ENCODE data around the gene GNPTG.

GNPTG gene

DNA sequence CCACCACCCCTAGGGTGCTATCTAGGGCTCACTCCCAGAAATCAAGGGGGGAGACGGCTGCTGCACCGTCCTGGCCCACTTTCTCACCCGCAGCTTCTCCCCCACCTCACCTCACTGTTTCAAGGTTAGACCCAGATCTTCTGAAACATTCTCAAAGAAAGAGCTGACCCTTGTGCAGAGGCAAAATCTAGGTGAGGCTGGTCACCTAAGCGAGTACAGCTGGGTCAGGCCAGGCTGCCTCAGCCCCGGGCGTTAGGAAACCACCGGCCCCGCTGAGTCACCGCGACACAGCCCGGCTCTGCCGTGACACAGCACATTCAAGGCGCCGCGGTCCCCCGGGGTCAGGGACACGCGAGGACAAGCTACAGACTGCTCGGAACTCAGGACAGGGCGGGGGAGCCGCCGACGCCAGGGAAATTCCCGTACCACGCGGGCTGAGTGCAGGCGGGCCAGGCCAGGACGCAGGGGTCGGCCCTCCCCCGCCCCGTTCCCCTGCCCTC lies 27.1 kb downstream of the GNPTG start:
- Mint-ChIP-seq H3K27me3 (no peaks in the 10 kb centered on the region), H3K9me3 (no peaks in the 10 kb centered on the region), H3K4me3 (peak overlapping the region; percentile 79), H3K36me3 (peaks cover 50% of the 10 kb centered on the region), H3K4me1 (peaks cover 25% of the 10 kb centered on the region), H3K27ac (peak overlapping the region; percentile 89)
- ATAC-seq, result peak; percentile 83

DNA sequence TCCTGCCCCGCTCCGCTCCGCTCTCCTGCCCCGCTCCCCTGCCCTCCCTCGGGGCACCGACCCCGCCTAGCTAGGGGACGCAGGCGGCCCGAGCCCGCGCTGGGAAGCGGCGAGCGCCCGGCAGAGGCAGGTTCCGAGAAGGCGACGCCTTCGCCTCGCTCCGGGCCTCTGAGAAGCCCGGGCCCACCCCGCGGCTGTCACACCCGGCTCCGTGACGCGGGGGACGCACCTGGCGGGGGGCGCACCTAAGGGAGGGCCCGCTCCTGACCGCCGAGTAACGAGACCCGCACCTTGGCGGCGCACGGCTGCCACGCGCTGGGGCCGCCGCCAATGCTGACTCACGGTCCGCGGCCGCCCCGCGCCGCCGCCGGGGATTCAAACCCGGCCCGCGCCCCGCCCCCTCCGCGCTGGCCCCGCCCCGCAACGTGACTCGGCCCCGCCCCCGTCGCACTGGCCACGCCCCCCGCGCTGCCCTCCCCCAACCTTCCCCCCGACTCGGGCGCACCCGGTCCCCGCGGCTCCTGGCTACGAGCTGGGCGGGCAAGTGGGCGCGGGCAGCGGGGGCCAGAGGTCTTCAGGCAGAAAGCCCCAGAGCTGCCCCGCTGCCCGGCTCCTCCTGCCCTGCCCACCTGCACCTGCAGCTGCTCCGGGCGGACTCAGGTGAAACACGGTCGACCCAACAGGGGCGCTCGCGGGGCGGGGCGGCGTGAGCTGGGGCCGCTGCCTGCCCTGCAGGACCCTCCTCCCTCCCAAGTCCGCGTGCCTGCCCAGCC lies 27.8 kb downstream of the GNPTG start:
- peak overlapping the region; percentile 89 for H3K27ac Mint-ChIP-seq
- H3K36me3 Mint-ChIP-seq, result peaks cover 51% of the 10 kb centered on the region
- no peaks in the 10 kb centered on the region for H3K9me3 Mint-ChIP-seq
- ATAC-seq, result peak; percentile 81
- peak overlapping the region; percentile 81 for H3K4me3 Mint-ChIP-seq
- no peaks in the 10 kb centered on the region for H3K27me3 Mint-ChIP-seq
- H3K4me1 Mint-ChIP-seq, result peaks cover 25% of the 10 kb centered on the region

DNA sequence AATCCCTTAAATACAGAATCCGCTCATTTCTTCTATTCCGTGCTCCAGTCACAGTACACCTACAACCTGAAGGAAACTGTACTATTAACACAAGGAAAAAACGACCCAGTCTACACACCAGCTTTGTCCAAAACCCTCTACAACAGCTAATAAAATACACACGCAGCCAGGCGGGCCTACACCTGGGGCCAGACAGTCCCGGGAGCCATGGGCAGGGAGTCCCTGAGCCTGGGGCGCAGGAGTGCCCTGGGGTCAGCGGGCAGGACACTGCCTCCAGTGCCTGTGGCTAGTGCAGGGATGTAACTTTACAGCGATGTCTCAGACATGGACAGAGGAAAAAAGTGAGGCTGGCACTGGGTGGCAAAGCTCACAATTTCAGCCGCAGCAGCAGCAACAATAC lies 28.5 kb downstream of the GNPTG start:
- Mint-ChIP-seq H3K4me3 (peak overlapping the region; percentile 81), H3K9me3 (no peaks in the 10 kb centered on the region), H3K27ac (peak overlapping the region; percentile 65), H3K27me3 (no peaks in the 10 kb centered on the region), H3K4me1 (peaks cover 25% of the 10 kb centered on the region), H3K36me3 (peaks cover 58% of the 10 kb centered on the region)
- no peak for ATAC-seq

DNA sequence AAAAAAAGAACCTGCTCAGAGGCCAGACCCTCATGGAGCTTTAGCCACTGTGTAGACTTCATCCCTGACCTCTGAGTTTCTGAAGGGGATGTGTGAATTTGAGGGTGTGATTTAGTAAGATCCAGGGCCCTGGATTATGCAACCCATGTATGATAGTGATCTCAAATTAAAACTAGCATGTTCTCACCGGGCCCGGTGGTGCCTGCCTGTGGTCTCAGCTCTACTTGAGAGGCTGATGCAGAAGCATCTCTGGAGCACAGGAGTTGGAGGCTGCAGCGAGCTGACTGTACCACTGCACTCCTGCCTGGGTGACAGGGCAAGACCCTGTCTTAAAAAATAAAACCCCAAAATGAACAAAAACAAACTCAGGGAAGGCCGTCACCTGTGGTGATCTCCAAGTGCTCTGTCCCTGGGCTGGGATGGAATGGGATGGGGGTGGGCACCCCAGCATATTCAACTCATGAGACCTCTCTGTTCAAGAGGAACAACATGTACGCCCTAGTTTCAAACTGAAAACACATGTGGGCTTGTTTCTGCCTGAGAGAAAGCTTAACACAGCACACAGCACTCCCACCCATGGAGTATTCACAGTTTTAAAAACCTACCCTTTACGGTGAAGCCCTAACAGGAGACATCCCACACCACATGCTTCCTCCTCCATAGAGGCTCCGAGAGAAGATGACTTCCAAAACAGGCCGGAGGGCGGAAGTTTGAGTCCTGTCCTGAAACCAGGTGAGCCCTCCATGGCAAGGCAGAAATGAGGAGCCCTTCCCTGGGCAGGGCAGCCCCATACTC lies 30.1 kb downstream of the GNPTG start:
- peaks cover 25% of the 10 kb centered on the region for H3K4me1 Mint-ChIP-seq
- peaks cover 52% of the 10 kb centered on the region for H3K36me3 Mint-ChIP-seq
- H3K4me3 Mint-ChIP-seq, result no peak overlapping the region
- no peak overlapping the region for H3K27ac Mint-ChIP-seq
- ATAC-seq, result no peak
- H3K9me3 Mint-ChIP-seq, result no peaks in the 10 kb centered on the region
- H3K27me3 Mint-ChIP-seq, result no peaks in the 10 kb centered on the region

DNA sequence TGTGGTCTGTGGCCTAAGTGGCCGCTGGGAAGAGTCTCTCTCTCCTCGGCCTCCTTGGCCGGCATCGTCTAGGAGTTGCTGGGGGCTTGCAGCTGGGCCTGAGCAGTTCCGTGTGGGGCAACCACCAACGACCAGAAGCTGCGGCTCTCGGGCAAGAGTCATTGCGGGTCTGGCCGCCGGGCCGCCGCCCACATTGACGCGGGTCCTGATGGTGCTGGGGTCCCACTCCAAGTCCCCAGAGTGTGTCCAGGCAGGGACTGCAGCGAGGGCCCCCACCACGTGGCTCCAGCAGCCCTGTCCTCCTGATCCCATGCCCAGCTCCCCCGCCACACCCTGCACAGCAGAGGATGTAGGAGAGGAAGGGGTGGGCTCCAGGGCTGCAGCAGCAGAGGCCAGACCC lies 31.8 kb downstream of the GNPTG start:
- Mint-ChIP-seq H3K9me3 (no peaks in the 10 kb centered on the region), H3K27me3 (no peaks in the 10 kb centered on the region), H3K4me3 (no peak overlapping the region), H3K27ac (no peak overlapping the region), H3K4me1 (peaks cover 12% of the 10 kb centered on the region), H3K36me3 (peaks cover 45% of the 10 kb centered on the region)
- ATAC-seq, result no peak

DNA sequence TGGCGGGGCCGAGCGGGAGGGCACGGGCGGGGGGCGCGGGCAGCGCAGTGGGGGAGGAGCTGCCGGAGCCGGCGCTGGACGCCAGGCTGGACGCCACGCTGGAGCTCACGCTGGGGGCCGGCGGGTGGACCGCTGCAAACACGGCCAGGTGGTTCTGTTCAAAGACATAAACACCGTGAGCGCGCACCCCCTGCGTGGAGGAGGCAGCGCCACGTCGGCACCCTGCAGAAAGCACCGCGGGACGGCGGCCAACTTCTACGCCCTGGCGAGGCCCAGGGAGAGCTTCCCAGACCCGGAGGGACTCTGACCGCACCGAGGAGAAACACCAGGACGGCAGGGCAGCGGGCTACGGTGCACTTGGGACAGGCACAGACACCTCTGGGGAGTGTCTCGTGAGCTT lies 33.5 kb downstream of the GNPTG start:
- Mint-ChIP-seq H3K36me3 (peaks cover 48% of the 10 kb centered on the region), H3K4me3 (no peak overlapping the region), H3K9me3 (no peaks in the 10 kb centered on the region), H3K27me3 (no peaks in the 10 kb centered on the region), H3K27ac (no peak overlapping the region), H3K4me1 (peaks cover 2% of the 10 kb centered on the region)
- no peak for ATAC-seq

DNA sequence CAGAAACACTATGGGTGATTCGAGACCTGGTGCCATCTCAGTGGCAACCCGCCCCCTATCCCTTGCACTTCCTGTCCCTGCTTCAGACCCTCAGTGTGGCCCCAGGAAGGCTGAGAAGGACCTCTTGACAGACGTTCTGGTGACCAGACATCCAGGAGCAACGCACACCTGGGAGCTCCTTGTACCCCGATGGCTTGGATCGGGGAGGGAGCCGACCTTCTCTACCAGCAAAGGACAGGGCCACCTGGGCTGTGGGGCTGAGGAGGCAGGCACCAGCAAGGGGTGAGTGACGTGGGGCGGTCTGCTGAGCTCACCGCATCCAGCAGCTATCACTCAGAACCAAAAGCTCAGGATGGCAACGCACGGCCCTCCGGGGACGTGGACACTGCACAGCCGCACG lies 35.6 kb downstream of the GNPTG start:
- no peak for ATAC-seq
- Mint-ChIP-seq H3K27ac (no peak overlapping the region), H3K27me3 (no peaks in the 10 kb centered on the region), H3K4me1 (no peaks in the 10 kb centered on the region), H3K9me3 (no peaks in the 10 kb centered on the region), H3K4me3 (no peak overlapping the region), H3K36me3 (peaks cover 41% of the 10 kb centered on the region)

DNA sequence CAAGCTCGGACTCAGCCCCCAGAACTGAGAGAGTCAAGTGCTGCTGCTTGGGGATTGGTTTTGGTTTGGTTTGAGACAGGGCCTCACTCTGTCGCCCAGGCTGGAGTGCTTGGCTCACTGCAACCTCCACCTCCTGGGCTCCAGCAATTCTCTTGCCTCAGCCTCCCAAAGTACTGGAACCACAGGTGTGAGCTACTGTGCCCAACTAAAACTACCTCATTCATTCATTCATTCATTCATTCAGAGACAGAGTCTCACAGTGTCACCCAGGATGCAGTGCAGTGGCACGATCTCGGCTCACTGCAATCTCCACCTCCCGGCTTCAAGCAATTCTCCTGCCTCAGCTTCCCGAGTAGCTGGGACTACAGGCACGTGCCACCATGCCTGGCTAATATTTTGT lies 38.0 kb downstream of the GNPTG start:
- H3K27ac Mint-ChIP-seq, result no peak overlapping the region

DNA sequence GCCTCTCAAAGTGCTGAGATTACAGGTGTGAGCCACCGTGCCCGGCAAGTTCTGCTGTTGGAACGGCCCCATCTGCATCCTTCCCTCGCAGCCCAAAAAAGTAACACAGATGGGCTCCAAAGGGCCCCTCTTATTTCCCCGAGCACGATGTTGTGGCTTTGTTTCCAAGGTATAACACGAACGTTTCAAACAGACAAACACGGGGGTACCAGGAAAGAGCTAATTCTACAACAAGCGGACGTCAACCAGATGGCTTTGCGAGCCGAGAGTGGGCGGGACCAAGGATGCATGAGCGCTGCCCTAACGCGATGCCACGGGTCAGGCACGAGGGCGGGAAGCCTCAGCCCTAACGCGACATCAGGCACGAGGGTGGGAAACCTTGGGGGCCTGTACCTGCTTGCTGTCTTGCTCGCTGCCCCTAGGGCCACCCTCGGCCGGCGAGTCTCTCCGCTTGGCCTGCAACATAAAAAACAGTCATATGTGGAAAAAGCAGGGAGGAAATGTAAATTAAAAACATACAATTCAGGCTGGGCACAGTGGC lies 38.6 kb downstream of the GNPTG start:
- no peaks in the 10 kb centered on the region for H3K9me3 Mint-ChIP-seq
- peaks cover 32% of the 10 kb centered on the region for H3K36me3 Mint-ChIP-seq
- ATAC-seq, result no peak
- H3K27me3 Mint-ChIP-seq, result no peaks in the 10 kb centered on the region
- H3K27ac Mint-ChIP-seq, result no peak overlapping the region
- no peak overlapping the region for H3K4me3 Mint-ChIP-seq
- no peaks in the 10 kb centered on the region for H3K4me1 Mint-ChIP-seq

More for the DNA sequence above, 38.0 kb downstream of the GNPTG start:
- Mint-ChIP-seq H3K4me3 (no peak overlapping the region), H3K36me3 (peaks cover 37% of the 10 kb centered on the region), H3K4me1 (no peaks in the 10 kb centered on the region), H3K27me3 (no peaks in the 10 kb centered on the region), H3K9me3 (no peaks in the 10 kb centered on the region)
- ATAC-seq, result no peak

DNA sequence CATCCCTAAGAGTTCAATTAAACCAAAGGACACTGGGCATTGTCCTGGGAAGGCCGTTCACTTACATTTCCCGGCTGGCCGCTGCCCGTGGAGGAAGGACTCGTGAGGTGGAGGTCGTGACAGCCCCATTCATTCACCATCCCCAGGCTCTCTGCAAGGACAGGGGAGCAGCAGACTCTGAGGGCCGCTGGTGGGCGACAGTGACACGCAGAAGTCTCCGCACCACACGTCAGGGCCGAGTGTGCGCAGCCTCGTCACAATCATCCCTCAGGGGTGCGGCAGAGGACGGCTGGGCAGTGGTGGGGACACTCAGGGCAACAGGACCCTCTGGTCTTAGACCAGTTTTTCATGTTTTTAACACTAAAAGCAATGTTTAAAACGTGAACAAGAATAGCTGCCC lies 41.1 kb downstream of the GNPTG start:
- Mint-ChIP-seq H3K9me3 (no peaks in the 10 kb centered on the region), H3K36me3 (peaks cover 27% of the 10 kb centered on the region), H3K4me3 (no peak overlapping the region), H3K27me3 (no peaks in the 10 kb centered on the region), H3K27ac (no peak overlapping the region), H3K4me1 (no peaks in the 10 kb centered on the region)
- ATAC-seq, result no peak

DNA sequence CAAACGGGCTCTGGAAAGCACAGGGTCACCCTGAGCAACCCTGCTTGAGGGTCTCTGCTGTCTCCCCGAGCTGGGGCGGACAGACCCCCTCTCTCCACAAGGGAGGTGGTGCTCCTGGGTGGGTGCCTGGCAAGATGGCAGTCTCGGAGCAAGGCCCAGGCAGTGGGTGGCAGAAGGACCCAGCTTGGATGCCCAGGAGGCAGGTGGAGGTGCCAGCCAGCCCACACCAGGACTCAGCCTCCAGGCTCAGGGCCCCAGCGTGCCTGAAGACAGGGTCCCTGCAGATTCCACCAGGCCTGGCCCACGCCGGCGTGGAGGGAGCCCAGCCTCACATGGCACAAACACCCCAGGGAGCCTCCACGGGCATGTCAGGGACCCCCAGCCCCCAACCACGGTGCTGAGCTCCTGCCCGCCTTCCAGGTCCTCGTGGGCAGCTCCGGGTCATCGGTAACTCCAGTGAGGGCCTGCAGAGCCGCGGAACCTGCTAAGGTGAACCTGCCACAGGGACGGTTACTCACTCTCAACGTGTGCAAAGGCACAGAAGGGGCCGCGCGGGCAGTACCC lies 42.0 kb downstream of the GNPTG start:
- Mint-ChIP-seq H3K27me3 (no peaks in the 10 kb centered on the region), H3K4me1 (no peaks in the 10 kb centered on the region), H3K27ac (no peak overlapping the region), H3K4me3 (no peak overlapping the region), H3K36me3 (peaks cover 33% of the 10 kb centered on the region), H3K9me3 (no peaks in the 10 kb centered on the region)
- no peak for ATAC-seq

DNA sequence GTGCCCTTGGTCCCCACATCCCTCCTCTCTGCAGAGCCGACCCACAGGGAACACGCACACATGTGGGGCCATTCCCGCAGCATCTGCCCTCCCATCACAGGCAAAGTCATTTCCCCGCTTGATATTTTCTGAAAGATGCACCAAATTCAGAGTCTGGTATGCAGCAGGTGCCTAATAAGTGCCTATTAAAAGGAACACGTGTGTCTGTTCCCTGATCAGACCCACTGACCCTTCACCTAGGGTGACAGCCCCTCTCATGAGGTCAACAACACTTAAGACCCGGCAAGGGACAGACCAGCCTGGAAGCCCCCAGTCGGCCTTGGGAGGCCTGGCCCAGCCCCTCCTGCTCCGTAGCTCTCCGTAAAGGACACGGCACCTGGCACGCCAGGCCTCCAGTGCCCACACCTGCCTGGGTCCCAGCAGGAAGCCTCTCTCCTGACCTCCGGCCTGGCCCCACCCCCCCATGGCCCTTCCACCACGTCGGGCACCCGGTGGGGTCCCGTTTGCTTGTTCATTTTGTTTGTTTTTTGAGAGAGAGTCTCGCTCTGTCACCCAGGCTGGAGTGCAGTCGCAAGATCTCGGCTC lies 42.7 kb downstream of the GNPTG start:
- H3K4me3 Mint-ChIP-seq, result no peak overlapping the region
- no peaks in the 10 kb centered on the region for H3K9me3 Mint-ChIP-seq
- H3K4me1 Mint-ChIP-seq, result no peaks in the 10 kb centered on the region
- H3K27me3 Mint-ChIP-seq, result no peaks in the 10 kb centered on the region
- no peak overlapping the region for H3K27ac Mint-ChIP-seq
- ATAC-seq, result no peak
- peaks cover 36% of the 10 kb centered on the region for H3K36me3 Mint-ChIP-seq

DNA sequence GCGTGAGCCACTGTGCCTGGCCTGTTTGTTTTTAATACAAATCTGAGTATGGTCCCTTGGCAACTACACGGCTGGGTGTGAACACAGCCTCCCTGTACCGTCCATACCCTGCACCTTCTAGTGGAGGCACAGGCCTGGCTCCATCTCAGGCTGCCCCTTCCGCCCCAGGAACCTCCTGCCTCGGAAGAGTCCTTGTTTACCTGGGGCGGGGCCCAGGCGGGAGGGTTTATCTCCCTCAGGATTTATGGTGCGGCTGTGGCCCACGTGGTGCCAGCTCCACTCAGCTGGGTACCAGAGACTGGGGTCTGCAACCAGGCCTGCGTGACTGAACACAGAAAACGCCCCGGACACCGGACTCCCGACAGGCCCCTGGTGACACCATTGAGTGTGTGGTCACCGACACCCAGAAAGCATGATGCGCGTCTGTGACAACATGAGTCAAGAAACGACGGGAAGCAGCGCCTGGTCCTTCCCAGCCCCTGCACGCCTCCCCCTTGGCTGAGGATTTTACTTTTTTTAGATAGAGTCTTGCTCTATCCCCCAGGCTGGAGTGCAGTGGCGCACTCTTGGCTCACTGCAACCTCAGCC lies 43.8 kb downstream of the GNPTG start:
- H3K4me3 Mint-ChIP-seq, result no peak overlapping the region
- H3K36me3 Mint-ChIP-seq, result peaks cover 30% of the 10 kb centered on the region
- no peaks in the 10 kb centered on the region for H3K9me3 Mint-ChIP-seq
- no peaks in the 10 kb centered on the region for H3K4me1 Mint-ChIP-seq
- ATAC-seq, result no peak
- H3K27ac Mint-ChIP-seq, result no peak overlapping the region
- no peaks in the 10 kb centered on the region for H3K27me3 Mint-ChIP-seq

DNA sequence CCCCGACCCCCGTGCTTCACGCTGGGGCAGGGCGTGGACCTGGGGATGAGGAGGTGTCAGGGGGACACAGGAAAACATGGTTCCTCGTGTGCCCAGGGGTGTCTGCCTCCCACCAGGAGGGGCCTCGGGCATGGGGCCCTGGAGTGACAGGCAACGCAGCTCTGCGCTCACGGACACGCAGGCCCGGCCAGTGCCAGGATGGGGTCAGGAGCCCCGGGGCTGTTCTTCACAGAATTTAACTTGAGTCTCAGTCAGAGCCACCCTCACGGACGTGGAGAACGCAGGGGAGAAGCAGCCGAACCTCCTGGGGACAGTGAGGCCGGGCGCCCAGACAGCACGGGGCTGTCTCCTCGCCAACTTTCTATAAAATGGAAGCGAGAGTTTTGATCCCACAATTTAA lies 46.0 kb downstream of the GNPTG start:
- ATAC-seq, result no peak
- Mint-ChIP-seq H3K4me3 (no peak overlapping the region), H3K36me3 (peaks cover 43% of the 10 kb centered on the region), H3K27me3 (no peaks in the 10 kb centered on the region), H3K4me1 (no peaks in the 10 kb centered on the region), H3K9me3 (no peaks in the 10 kb centered on the region), H3K27ac (no peak overlapping the region)

DNA sequence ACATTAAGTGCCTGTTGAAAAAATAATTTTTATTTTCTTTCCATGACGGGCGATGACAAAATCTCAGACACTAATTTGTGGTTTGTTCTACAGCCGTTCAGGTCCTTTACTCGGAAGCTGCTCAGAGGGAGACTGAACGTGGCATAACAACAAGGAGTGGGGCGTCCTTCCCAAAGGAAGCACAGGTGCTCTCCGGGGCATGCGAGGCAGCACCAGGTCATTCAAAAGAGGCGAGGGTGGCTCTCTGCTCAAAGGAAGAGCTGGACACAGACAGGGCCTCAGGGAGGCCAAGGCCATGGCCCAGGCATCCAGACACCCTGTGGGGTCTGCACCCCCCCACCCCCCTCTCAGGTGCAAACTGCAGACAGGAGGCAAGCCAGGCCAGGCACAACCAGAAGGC lies 46.6 kb downstream of the GNPTG start:
- Mint-ChIP-seq H3K27ac (no peak overlapping the region), H3K36me3 (peaks cover 45% of the 10 kb centered on the region), H3K9me3 (no peaks in the 10 kb centered on the region), H3K4me3 (no peak overlapping the region), H3K4me1 (no peaks in the 10 kb centered on the region), H3K27me3 (no peaks in the 10 kb centered on the region)
- no peak for ATAC-seq
